Liver (tissue), 9 donors: ENCODE data around the gene PCDHA7. TPM values are rescaled to one million over a fixed set of nuclear protein-coding genes. Genes with fewer than 3 reads are reported as not detected.

ENCODE experiments used
- DNase-seq: peaks from one replicate; pipeline ENCODE4 v3.0.0-alpha.2; 2017; ENCODE audit warnings: low spot score
- H3K27ac ChIP-seq, 2 donors: one replicate each; pipeline ENCODE4 v1.7.0; 2013; ENCODE audit warnings: inconsistent platforms in 2 of 2, low read length in 2 of 2, control low read depth in 1 of 2, low read depth in 1 of 2, mild to moderate bottlenecking in 1 of 2
- H3K27me3 ChIP-seq, 4 donors: one replicate each; pipeline versions ENCODE4 v1.6.1 to v1.7.0; 2013; ENCODE audit warnings: low read length in 3 of 4, inconsistent platforms in 1 of 4, mild to moderate bottlenecking in 1 of 4, moderate library complexity in 1 of 4; ENCODE audit not compliant: control insufficient read depth in 4 of 4, insufficient read depth in 4 of 4
- H3K36me3 ChIP-seq, 4 donors: one replicate each; pipeline versions ENCODE4 v1.6.1 to v1.7.0; 2013; ENCODE audit warnings: low read length in 3 of 4, mild to moderate bottlenecking in 3 of 4, low read depth in 1 of 4, moderate library complexity in 1 of 4; ENCODE audit not compliant: control insufficient read depth in 4 of 4, insufficient read depth in 3 of 4
- H3K4me1 ChIP-seq, 4 donors: one replicate each; pipeline versions ENCODE4 v1.6.1 to v1.7.0; 2013; ENCODE audit warnings: low read length in 3 of 4, mild to moderate bottlenecking in 3 of 4, moderate library complexity in 1 of 4; ENCODE audit not compliant: control insufficient read depth in 4 of 4, insufficient read depth in 4 of 4
- H3K4me3 ChIP-seq, 3 donors: one replicate each; pipeline versions ENCODE4 v1.6.1 to v1.7.0; 2013; ENCODE audit warnings: low read length in 3 of 3, control low read depth in 1 of 3, low read depth in 1 of 3, mild to moderate bottlenecking in 1 of 3
- H3K9ac ChIP-seq, 2 donors: one replicate each; pipeline ENCODE4 v1.7.0; 2013; ENCODE audit warnings: low read length in 2 of 2, mild to moderate bottlenecking in 2 of 2, moderate library complexity in 2 of 2, control low read depth in 1 of 2, low read depth in 1 of 2
- H3K9me3 ChIP-seq, 4 donors: one replicate each; pipeline versions ENCODE4 v1.6.1 to v1.7.0; 2013; ENCODE audit warnings: low read length in 3 of 4; ENCODE audit not compliant: control insufficient read depth in 4 of 4
- CTCF ChIP-seq: fragments of 150-350 bp; IDR thresholded peaks from 2 replicates; pipeline ENCODE4 v1.5.1; 2017; ENCODE audit warnings: improper control_type of control experiment, low read depth, low read length; ENCODE audit not compliant: missing input control
- EGR1 ChIP-seq, 2 donors: IDR thresholded peaks; 2 replicates each; pipeline ENCODE4 v1.6.1; 2016 to 2018; ENCODE audit warnings: antibody characterized with exemption in 2 of 2, low read depth in 2 of 2
- FOXA2 ChIP-seq: IDR thresholded peaks from 2 replicates; pipeline ENCODE4 v1.6.1; 2016; ENCODE audit warnings: antibody characterized with exemption
- HNF4A ChIP-seq, 2 donors: conservative IDR thresholded peaks; 2 replicates each; pipeline ENCODE4 v1.6.1; 2016; ENCODE audit warnings: antibody characterized with exemption in 2 of 2, mild to moderate bottlenecking in 2 of 2
- HNF4G ChIP-seq: IDR thresholded peaks from 2 replicates; pipeline ENCODE4 v1.6.1; 2016; ENCODE audit warnings: antibody characterized with exemption
- MAX ChIP-seq: IDR thresholded peaks from 2 replicates; pipeline ENCODE4 v1.6.1; 2016; ENCODE audit warnings: antibody characterized with exemption
- NR2F2 ChIP-seq: IDR thresholded peaks from 2 replicates; pipeline ENCODE4 v1.6.1; 2016; ENCODE audit warnings: antibody characterized with exemption
- RAD21 ChIP-seq, 2 donors: IDR thresholded peaks; 2 replicates each; pipeline ENCODE4 v1.6.1; 2016; ENCODE audit warnings: antibody characterized with exemption in 2 of 2, mild to moderate bottlenecking in 2 of 2
- SP1 ChIP-seq: IDR thresholded peaks from 2 replicates; pipeline ENCODE4 v1.6.1; 2018; ENCODE audit warnings: antibody characterized with exemption, mild to moderate bottlenecking
- TAF1 ChIP-seq: conservative IDR thresholded peaks from 2 replicates; pipeline ENCODE4 v1.6.1; 2016; ENCODE audit warnings: antibody characterized with exemption, mild to moderate bottlenecking
- WGBS: extraction: QIAGEN DNeasy Blood & Tissue Kit; methylation state at CpG from one replicate; pipeline ENCODE4 v1.1.7; 2013; 5-methylcytosine and 5-hydroxymethylcytosine counted together
- polyA plus RNA-seq, 2 donors: library from polyadenylated mRNA; stranded (reverse) in 1 of 2; unstranded in 1 of 2; fragments of 200-250 nt in 1 of 2; fragments of >200 nt in 1 of 2; fragmentation: Nextera tagmentation in 1 of 2; extraction: Ambion mirVana in 1 of 2; gene quantifications; one replicate each; pipeline versions ENCODE4 v1.2.1 to v1.2.3, GENCODE V29; 2013 to 2015
- total RNA-seq, 2 donors: library from RNA; depleted of rRNA; stranded (reverse); fragments of >200 nt; gene quantifications; one replicate each; pipeline ENCODE4 v1.2.3, GENCODE V29; 2014
- TF ChIP-seq, protein P1 (sequence below): IDR thresholded peaks from 2 replicates; pipeline ENCODE4 v1.6.1; 2016; ENCODE audit warnings: antibody characterized with exemption, mild to moderate bottlenecking
- TF ChIP-seq, protein P2 (sequence below): IDR thresholded peaks from 2 replicates; pipeline ENCODE4 v1.6.1; 2016; ENCODE audit warnings: antibody characterized with exemption
- donor health status: healthy.
- donor health status: healthy.
- donor health status: healthy.
- donor health status: healthy.
- donor health status: healthy.

The PCDHA7 gene
- total and polyA plus RNA-seq, 4 donors: 0.05 TPM; not detected in 2

GRCh38 chr5:140855772-140856674, 22.0 kb downstream of the PCDHA7 start, which contains the start of gene PCDHA10:
Gene PCDHA10, plus strand, starts transcription at chr5:140855897. Its CDS starts 152 bp downstream, at chr5:140856049.
- no peak for DNase-seq
- WGBS: 22% methylated on average over 44 of the region's 44 CpGs
- no peak within 1 kb of the TSS for H3K4me3 ChIP-seq

GRCh38 chr5:140857177-140857986, 23.3 kb downstream of the PCDHA7 start:
- no peak for DNase-seq
- H3K4me1 ChIP-seq: no peaks in the 10 kb centered on the region
- H3K4me3 ChIP-seq: peak overlapping the region in 1 of 3 donors; percentile 30
- H3K27ac ChIP-seq: no peak overlapping the region
- peaks cover 0 to 4% (median 0%) of the 10 kb centered on the region in 4 donors for H3K36me3 ChIP-seq
- no peak overlapping the region for H3K9ac ChIP-seq
- 51% methylated on average over 94 of the region's 94 CpGs for WGBS
- peaks cover 0 to 12% (median 4%) of the 10 kb centered on the region in 4 donors for H3K27me3 ChIP-seq
- peaks cover 18 to 33% (median 29%) of the 10 kb centered on the region in 4 donors for H3K9me3 ChIP-seq
- TF ChIP-seq, protein P1, sequence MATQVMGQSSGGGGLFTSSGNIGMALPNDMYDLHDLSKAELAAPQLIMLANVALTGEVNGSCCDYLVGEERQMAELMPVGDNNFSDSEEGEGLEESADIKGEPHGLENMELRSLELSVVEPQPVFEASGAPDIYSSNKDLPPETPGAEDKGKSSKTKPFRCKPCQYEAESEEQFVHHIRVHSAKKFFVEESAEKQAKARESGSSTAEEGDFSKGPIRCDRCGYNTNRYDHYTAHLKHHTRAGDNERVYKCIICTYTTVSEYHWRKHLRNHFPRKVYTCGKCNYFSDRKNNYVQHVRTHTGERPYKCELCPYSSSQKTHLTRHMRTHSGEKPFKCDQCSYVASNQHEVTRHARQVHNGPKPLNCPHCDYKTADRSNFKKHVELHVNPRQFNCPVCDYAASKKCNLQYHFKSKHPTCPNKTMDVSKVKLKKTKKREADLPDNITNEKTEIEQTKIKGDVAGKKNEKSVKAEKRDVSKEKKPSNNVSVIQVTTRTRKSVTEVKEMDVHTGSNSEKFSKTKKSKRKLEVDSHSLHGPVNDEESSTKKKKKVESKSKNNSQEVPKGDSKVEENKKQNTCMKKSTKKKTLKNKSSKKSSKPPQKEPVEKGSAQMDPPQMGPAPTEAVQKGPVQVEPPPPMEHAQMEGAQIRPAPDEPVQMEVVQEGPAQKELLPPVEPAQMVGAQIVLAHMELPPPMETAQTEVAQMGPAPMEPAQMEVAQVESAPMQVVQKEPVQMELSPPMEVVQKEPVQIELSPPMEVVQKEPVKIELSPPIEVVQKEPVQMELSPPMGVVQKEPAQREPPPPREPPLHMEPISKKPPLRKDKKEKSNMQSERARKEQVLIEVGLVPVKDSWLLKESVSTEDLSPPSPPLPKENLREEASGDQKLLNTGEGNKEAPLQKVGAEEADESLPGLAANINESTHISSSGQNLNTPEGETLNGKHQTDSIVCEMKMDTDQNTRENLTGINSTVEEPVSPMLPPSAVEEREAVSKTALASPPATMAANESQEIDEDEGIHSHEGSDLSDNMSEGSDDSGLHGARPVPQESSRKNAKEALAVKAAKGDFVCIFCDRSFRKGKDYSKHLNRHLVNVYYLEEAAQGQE: no peak
- TF ChIP-seq EGR1 (IDR thresholded peaks at IDR 0.05; ENCODE audit: low read depth in 2 of 2) (no peak), RAD21 (IDR thresholded peaks at IDR 0.05) (no peak), HNF4G (no peak)
- TF ChIP-seq, protein P2, sequence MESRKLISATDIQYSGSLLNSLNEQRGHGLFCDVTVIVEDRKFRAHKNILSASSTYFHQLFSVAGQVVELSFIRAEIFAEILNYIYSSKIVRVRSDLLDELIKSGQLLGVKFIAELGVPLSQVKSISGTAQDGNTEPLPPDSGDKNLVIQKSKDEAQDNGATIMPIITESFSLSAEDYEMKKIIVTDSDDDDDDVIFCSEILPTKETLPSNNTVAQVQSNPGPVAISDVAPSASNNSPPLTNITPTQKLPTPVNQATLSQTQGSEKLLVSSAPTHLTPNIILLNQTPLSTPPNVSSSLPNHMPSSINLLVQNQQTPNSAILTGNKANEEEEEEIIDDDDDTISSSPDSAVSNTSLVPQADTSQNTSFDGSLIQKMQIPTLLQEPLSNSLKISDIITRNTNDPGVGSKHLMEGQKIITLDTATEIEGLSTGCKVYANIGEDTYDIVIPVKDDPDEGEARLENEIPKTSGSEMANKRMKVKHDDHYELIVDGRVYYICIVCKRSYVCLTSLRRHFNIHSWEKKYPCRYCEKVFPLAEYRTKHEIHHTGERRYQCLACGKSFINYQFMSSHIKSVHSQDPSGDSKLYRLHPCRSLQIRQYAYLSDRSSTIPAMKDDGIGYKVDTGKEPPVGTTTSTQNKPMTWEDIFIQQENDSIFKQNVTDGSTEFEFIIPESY: no peak

More at GRCh38 chr5:140855772-140856674, 22.0 kb downstream of the PCDHA7 start, which contains the start of gene PCDHA10:
- Histone ChIP-seq H3K36me3 (peaks cover 0 to 4% (median 0%) of the 10 kb centered on the region in 4 donors), H3K27me3 (peaks cover 0 to 8% (median 3%) of the 10 kb centered on the region in 4 donors), H3K9ac (no peak within 1 kb of the TSS), H3K9me3 (peaks cover 18 to 20% (median 19%) of the 10 kb centered on the region in 4 donors), H3K27ac (no peak within 1 kb of the TSS), H3K4me1 (no peaks in the 10 kb centered on the region)
- TF ChIP-seq TAF1 (no peak), HNF4A (conservative IDR thresholded peaks at IDR 0.05) (no peak), RAD21 (IDR thresholded peaks at IDR 0.05) (no peak), SP1 (no peak), CTCF (no peak), MAX (no peak), NR2F2 (no peak), FOXA2 (no peak), HNF4G (no peak)
- TF ChIP-seq, protein P1: no peak
